Vagina (tissue), 2 donors: ENCODE data around the gene TRAPPC10.

Experiments
- CTCF ChIP-seq, 3 experiments: fragments of 450-650 bp in 2 of 3; fragments of 200-600 bp in 1 of 3; sonication (generic) in 1 of 3; IDR thresholded peaks; one replicate each; pipeline ENCODE4 v1.5.1; 2017 to 2019; ENCODE audit warnings: antibody characterized with exemption in 3 of 3, mild to moderate bottlenecking in 2 of 3, moderate library complexity in 2 of 3
- POLR2A ChIP-seq, 2 donors: fragments of 450-650 bp; IDR thresholded peaks; one replicate each; pipeline ENCODE4 v1.6.1; 2017; ENCODE audit warnings: antibody characterized with exemption in 2 of 2, mild to moderate bottlenecking in 2 of 2, moderate library complexity in 2 of 2

- TF ChIP-seq POLR2A (IDR thresholded peaks at IDR 0.05) (no peak), CTCF (IDR thresholded peaks at IDR 0.05) (no peak)
Measured at GRCh38 chr21:43995521-43996105, 16.5 kb upstream of the TRAPPC10 start.
